Activated CD8-positive, alpha-beta T cell treated with anti-CD3 and anti-CD28 coated beads, Interleukin-2, amount 10 ng/mL, durations not matched to agents 7 days and 5 days (primary cell): Measurements from ENCODE around the gene PRKCA. TPM values are rescaled to one million over a fixed set of nuclear protein-coding genes. Genes with fewer than 3 reads are reported as not detected.
"Not testable (repeated sequence)": the region's sequence is repeated elsewhere in the genome, so short reads cannot be mapped to it uniquely, and the experiment has no call there.

Experiments
- ATAC-seq: fragments of 150-1000 bp; cut with Tn5 transposase; one replicate; pipeline ENCODE4 v1.10.0; 2021; ENCODE audit warnings: moderate library complexity
- CTCF ChIA-PET: fragments of 350-600 bp; sonication (Branson Sonifier 250); formaldehyde crosslinking; loops from one replicate; lab custom pipeline; 2021; ENCODE audit warnings: antibody characterized with exemption; lab: Charles Lee
- POLR2A ChIA-PET: fragments of 350-600 bp; sonication (Branson Sonifier 250); formaldehyde crosslinking; loops from one replicate; lab custom pipeline; 2021; ENCODE audit warnings: antibody characterized with exemption; lab: Charles Lee
- DNase-seq: peaks from one replicate; pipeline ENCODE4 v3.0.0-alpha.2; 2020
- H3K27ac Mint-ChIP-seq: one replicate; pipeline ENCODE4 v1.8.0; 2021; ENCODE audit warnings: mild to moderate bottlenecking, mixed read lengths
- H3K27me3 Mint-ChIP-seq: one replicate; pipeline ENCODE4 v1.8.0; 2021; ENCODE audit warnings: low read depth, mixed read lengths
- H3K36me3 Mint-ChIP-seq: one replicate; pipeline ENCODE4 v1.8.0; 2021; ENCODE audit warnings: low read depth, mixed read lengths
- H3K4me1 Mint-ChIP-seq: one replicate; pipeline ENCODE4 v1.8.0; 2021; ENCODE audit warnings: low read depth, mixed read lengths
- H3K4me3 Mint-ChIP-seq: one replicate; pipeline ENCODE4 v1.8.0; 2021; ENCODE audit warnings: mild to moderate bottlenecking, mixed read lengths
- H3K9me3 Mint-ChIP-seq: one replicate; pipeline ENCODE4 v1.8.0; 2022; ENCODE audit warnings: mixed read lengths; ENCODE audit not compliant: insufficient read depth
- total RNA-seq, 2 experiments: library from RNA; stranded (reverse); gene quantifications; one replicate each; pipeline ENCODE4 v1.2.3, GENCODE V29; 2021

Gene PRKCA
- total RNA-seq, 2 experiments from 2014 or later, result 74.1 to 76.9 TPM

DNA sequence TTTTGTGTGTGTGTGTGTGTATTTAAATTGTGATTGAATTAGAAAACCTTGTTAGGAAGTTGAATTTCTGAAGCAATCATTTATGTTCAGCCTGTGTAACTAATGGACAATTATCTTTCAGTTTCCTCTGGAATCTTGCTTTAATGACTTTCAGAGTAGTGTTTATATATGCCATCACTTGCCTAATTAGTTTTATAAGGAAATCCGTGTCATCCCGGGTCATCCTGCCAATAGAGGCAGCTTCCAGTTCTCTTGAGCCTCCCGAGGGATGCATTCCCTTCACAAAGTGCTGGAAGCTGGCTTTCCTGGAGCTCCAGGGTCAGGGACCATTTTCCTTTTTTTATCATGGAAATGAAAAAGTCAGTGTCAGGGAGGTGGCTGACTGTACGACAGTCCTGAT lies 42.9 kb downstream of the PRKCA start:
- H3K9me3 Mint-ChIP-seq, result no peaks in the 10 kb centered on the region
- peaks cover 21% of the 10 kb centered on the region for H3K36me3 Mint-ChIP-seq
- peaks cover 47% of the 10 kb centered on the region for H3K4me1 Mint-ChIP-seq
- DNase-seq (no peak), ATAC-seq (no peak)
- H3K27me3 Mint-ChIP-seq, result no peaks in the 10 kb centered on the region
- H3K4me3 Mint-ChIP-seq, result no peak overlapping the region
- POLR2A ChIA-PET, result no interaction called here
- no peak overlapping the region for H3K27ac Mint-ChIP-seq
- CTCF ChIA-PET, result no interaction called here

DNA sequence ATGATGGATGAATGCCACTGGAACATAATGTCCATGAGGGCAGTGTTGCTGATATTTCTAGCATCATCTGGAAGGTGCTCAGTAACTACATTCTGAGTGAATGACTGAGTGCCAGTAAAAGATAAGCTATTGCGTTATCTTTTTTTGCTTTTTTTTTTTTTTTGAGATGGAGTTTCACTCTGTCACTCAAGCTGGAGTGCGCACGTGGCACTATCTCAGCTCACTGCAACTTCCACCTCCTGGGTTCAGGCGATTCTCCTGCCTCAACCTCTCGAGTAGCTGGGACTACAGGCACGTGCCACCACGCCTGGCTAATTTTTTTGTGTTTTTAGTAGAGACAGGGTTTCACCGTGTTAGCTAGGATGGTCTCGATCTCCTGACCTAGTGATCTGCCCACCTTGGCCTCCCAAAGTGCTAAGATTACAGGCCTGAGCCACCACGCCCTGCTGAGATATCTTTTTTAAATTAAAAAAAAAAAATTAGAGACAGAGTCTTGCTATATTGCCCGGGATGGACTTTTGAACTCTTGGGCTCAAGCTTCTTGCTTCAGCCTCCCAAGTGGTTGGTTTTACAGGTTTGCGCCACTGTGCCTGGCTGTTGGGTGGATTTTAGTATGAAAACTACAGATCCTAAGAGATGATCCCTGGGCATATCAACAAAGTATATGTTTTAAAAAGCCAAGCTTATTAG lies 43.7 kb downstream of the PRKCA start:
- H3K9me3 Mint-ChIP-seq, ATAC-seq, DNase-seq, H3K4me3 Mint-ChIP-seq, H3K27ac Mint-ChIP-seq, H3K27me3 Mint-ChIP-seq: not testable (repeated sequence)
- CTCF ChIA-PET, result interaction anchor here (0.8 kb wide), 1 partner anchor 42 kb away, joined by 3 read pairs; no protein-coding TSS in a partner anchor
- H3K4me1 Mint-ChIP-seq, result peaks cover 48% of the 10 kb centered on the region
- peaks cover 21% of the 10 kb centered on the region for H3K36me3 Mint-ChIP-seq
- POLR2A ChIA-PET, result interaction anchor here (1.0 kb wide), 1 partner anchor 52 kb away, joined by 4 read pairs; no protein-coding TSS in a partner anchor

DNA sequence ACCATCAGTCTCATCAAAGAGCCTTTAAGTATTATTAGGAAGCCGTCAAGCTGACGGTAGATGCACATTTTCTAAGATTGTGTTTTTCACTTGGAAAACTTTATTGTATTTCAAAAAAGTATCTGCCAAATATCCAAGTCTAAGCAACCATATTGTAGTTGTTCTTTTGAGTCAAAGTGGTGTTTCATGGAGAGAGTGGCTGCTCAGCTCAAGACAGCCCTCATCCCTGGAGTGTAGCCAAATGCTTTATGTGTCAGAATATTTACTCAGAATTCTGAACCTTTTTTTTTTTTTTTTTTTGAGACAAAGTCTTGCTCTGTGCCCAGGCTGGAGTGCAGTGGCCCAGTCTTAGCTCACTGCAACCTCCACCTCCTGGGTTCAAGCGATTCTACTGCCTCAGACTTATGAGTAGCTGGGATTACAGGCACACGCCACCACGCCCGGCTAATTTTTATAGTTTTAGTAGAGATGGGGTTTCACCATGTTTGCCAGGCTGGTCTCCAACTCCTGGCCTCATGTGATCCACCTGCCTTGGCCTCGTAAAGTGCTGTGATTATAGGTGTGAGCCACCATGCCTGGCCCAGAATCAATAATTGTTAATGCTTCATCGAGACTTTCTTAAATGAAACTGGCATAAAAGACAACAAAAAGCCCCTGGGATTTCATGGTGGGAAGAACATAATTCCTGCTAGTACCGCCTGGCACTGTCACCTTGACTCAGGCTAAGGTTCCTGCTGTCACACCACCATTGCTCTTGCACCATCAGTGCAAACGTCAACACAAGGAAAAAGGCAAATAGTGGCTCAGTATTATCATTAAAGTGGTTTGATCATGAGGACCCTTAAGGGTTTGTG lies 45.5 kb downstream of the PRKCA start:
- ATAC-seq, result no peak
- peaks cover 59% of the 10 kb centered on the region for H3K4me1 Mint-ChIP-seq

DNA sequence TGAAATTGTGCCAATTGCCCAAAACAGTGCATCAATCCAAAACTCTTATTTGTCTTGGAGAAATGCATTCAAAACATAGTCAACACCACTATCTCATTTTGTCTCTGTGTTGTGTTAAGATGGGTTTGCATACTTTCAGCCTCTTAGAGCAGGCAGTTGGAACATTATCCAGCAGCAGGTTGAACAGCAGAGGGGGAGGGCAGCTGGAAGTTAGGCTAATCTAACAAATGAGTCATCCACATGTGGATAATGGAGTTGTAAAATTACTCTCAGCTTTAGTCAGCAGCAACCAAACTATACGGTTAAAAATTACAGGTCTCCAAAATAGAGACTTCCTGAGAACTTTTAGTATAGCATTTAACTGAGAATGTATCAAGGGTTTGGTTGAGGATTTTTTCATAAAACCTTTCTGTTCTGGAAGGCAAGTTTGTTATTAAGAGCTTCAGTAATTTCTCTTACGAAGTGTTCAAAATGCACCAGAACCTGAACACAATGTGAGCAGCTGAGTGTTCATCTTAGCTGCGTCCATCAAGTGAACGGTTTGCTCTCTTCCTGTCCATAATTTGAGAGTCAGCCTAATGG lies 46.3 kb downstream of the PRKCA start:
- ChIA-PET POLR2A (no interaction called here), CTCF (interaction anchor here (1.2 to 1.6 kb wide), 2 partner anchors 16 to 49 kb away, joined by 4 to 5 read pairs; no protein-coding TSS in a partner anchor)
- no peak overlapping the region for H3K4me3 Mint-ChIP-seq
- no peaks in the 10 kb centered on the region for H3K27me3 Mint-ChIP-seq
- H3K4me1 Mint-ChIP-seq, result peaks cover 61% of the 10 kb centered on the region
- peak overlapping the region; percentile 23 for H3K27ac Mint-ChIP-seq
- no peaks in the 10 kb centered on the region for H3K9me3 Mint-ChIP-seq
- no peak for DNase-seq
- no peak for ATAC-seq
- H3K36me3 Mint-ChIP-seq, result peaks cover 17% of the 10 kb centered on the region

More for the DNA sequence above, 45.5 kb downstream of the PRKCA start:
- POLR2A ChIA-PET, result no interaction called here
- peaks cover 18% of the 10 kb centered on the region for H3K36me3 Mint-ChIP-seq
- H3K9me3 Mint-ChIP-seq, result no peaks in the 10 kb centered on the region
- no peak overlapping the region for H3K4me3 Mint-ChIP-seq
- H3K27me3 Mint-ChIP-seq, result no peaks in the 10 kb centered on the region
- no peak overlapping the region for H3K27ac Mint-ChIP-seq
- no peak for DNase-seq
- CTCF ChIA-PET, result interaction anchor here (1.2 to 1.6 kb wide), 2 partner anchors 15 to 50 kb away, joined by 4 to 5 read pairs; no protein-coding TSS in a partner anchor

DNA sequence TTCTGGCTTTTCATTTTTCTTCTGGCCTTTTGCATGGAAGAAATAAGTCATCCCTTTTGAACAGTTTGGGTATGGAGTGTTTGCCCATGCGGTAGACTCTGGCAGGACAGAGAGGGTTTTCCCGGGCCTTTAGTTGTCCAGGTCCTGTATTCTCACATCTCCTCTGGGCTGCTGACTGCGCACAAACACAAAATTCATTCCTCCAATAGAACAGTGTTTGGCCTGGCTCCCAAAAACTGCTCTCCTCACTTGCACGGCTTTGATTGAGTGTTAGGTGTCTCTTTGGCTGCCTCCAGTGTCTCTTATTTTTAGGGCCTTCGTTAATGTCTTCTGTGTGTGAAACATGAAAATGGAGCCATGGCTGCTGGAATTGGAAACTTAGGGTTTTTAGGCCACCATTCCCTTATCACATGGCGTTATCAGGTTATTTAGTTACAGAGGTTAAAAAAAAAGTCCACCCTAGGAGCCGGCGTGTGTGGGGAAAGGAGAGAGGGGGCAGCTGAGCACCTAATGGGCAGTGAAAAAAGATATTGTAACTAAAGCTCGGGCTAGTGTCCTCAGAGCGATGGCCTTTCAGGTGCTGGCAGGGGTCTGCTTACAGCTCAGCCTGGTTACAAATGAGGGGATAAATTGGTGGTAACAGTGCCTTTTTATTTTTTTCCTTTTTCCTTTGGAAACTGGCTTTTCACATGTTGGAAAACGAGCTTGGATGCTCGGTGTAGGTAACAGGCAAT lies 47.3 kb downstream of the PRKCA start:
- CTCF ChIA-PET, result interaction anchor here (1.6 kb wide), 1 partner anchor 48 kb away, joined by 5 read pairs; no protein-coding TSS in a partner anchor
- peaks cover 69% of the 10 kb centered on the region for H3K4me1 Mint-ChIP-seq

GRCh38 chr17:66350576-66350975 lies 48.2 kb downstream of the PRKCA start:
- H3K9me3 Mint-ChIP-seq, DNase-seq, POLR2A ChIA-PET, H3K4me3 Mint-ChIP-seq, H3K27me3 Mint-ChIP-seq, H3K27ac Mint-ChIP-seq, ATAC-seq, CTCF ChIA-PET: not testable (repeated sequence)
- H3K36me3 Mint-ChIP-seq, result peaks cover 23% of the 10 kb centered on the region
- peaks cover 74% of the 10 kb centered on the region for H3K4me1 Mint-ChIP-seq

More for the DNA sequence above, 47.3 kb downstream of the PRKCA start:
- no peak overlapping the region for H3K4me3 Mint-ChIP-seq
- DNase-seq, result no peak
- POLR2A ChIA-PET, result interaction anchor here (0.7 kb wide), 1 partner anchor 48 kb away, joined by 3 read pairs; no protein-coding TSS in a partner anchor
- H3K27me3 Mint-ChIP-seq, result no peaks in the 10 kb centered on the region
- H3K9me3 Mint-ChIP-seq, result no peaks in the 10 kb centered on the region
- H3K36me3 Mint-ChIP-seq, result peaks cover 20% of the 10 kb centered on the region
- no peak for ATAC-seq
- H3K27ac Mint-ChIP-seq, result peak overlapping the region; percentile 49

- peaks cover 23% of the 10 kb centered on the region for H3K36me3 Mint-ChIP-seq
- DNase-seq (no peak), ATAC-seq (no peak)
- ChIA-PET POLR2A (interaction anchor here (1.0 kb wide), 1 partner anchor 85 kb away, joined by 3 read pairs; no protein-coding TSS in a partner anchor), CTCF (interaction anchor here (0.9 to 1.3 kb wide), 3 partner anchors 11 to 41 kb away, joined by 3 to 5 read pairs (median 3); no protein-coding TSS in a partner anchor)
- peaks cover 74% of the 10 kb centered on the region for H3K4me1 Mint-ChIP-seq
- H3K27ac Mint-ChIP-seq, result peak overlapping the region; percentile 46
- no peak overlapping the region for H3K4me3 Mint-ChIP-seq
- H3K9me3 Mint-ChIP-seq, result no peaks in the 10 kb centered on the region
- H3K27me3 Mint-ChIP-seq, result no peaks in the 10 kb centered on the region
Observed at GRCh38 chr17:66351033-66351432, 48.6 kb downstream of the PRKCA start.

DNA sequence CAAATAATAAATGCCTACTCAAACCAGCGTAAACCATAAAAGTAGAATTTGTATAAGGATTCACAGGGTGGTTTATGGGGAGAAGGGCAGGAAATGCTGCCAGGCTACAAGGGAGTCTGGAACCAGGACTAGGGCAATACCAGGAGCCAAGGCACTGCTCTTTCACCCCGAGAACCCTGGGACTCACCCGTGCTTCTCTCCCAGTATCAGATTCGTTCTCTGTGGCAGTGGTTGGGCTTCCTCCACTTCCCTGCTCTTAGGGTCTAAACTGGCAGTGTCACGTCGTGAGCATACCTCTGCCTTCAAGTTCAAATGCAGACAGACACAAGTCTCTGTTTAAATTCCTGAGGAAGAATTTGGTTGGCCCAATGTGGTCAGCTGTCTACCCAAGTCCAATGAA lies 49.3 kb downstream of the PRKCA start:
- DNase-seq, result no peak
- no peak for ATAC-seq
- Mint-ChIP-seq H3K4me1 (peaks cover 74% of the 10 kb centered on the region), H3K27me3 (no peaks in the 10 kb centered on the region), H3K9me3 (no peaks in the 10 kb centered on the region), H3K27ac (no peak overlapping the region), H3K36me3 (peaks cover 23% of the 10 kb centered on the region), H3K4me3 (no peak overlapping the region)
- ChIA-PET POLR2A (interaction anchor here (1.0 kb wide), 1 partner anchor 84 kb away, joined by 3 read pairs; no protein-coding TSS in a partner anchor), CTCF (interaction anchor here (0.9 to 1.3 kb wide), 3 partner anchors 10 to 41 kb away, joined by 3 to 5 read pairs (median 3); no protein-coding TSS in a partner anchor)

DNA sequence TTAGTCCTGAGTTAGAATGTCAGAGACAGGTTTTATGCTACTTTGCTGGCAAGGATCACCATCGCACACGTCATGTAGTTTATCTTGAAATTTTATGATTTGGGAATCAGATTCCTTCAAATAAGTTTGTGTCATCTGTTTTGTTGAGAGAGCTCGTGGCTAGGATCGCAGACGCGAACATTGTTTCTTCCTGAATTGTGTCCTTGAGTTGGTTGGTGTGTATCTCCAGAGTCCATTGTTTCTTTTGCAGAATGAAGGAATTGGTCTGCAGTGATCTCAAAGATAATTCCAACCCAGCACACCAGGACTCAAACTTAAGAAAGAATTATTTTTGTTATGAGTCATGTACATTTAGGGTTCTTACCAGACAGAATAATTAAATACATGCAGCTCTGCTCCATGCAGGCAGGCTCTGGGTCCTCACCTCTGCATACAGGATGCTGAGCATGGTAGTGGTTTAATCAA lies 51.6 kb downstream of the PRKCA start:
- ATAC-seq, result no peak
- Mint-ChIP-seq H3K4me3 (no peak overlapping the region), H3K27ac (no peak overlapping the region), H3K9me3 (no peaks in the 10 kb centered on the region), H3K27me3 (no peaks in the 10 kb centered on the region), H3K4me1 (peaks cover 60% of the 10 kb centered on the region), H3K36me3 (peaks cover 21% of the 10 kb centered on the region)
- DNase-seq, result no peak
- CTCF ChIA-PET, result interaction anchor here (0.9 kb wide), 1 partner anchor 73 kb away, joined by 3 read pairs; no protein-coding TSS in a partner anchor
- POLR2A ChIA-PET, result no interaction called here

GRCh38 chr17:66354472-66354871 lies 52.1 kb downstream of the PRKCA start:
- Mint-ChIP-seq H3K36me3 (peaks cover 21% of the 10 kb centered on the region), H3K9me3 (no peaks in the 10 kb centered on the region), H3K27me3 (no peaks in the 10 kb centered on the region), H3K27ac (no peak overlapping the region), H3K4me1 (peaks cover 56% of the 10 kb centered on the region), H3K4me3 (no peak overlapping the region)
- ChIA-PET POLR2A (no interaction called here), CTCF (interaction anchor here (0.9 kb wide), 1 partner anchor 72 kb away, joined by 3 read pairs; no protein-coding TSS in a partner anchor)
- DNase-seq (no peak), ATAC-seq (no peak)
